GM21360 (cell line): ENCODE measurements around the gene FGGY.
"Not testable (repeated sequence)": the region's sequence is repeated elsewhere in the genome, so short reads cannot be mapped to it uniquely, and the experiment has no call there.

Experiments used
- ATAC-seq: cut with Tn5 transposase; IDR thresholded peaks from one replicate; pipeline ENCODE4 v1.9.1; 2021; ENCODE audit warnings: mild to moderate bottlenecking, moderate library complexity; ENCODE audit not compliant: unreplicated experiment

FGGY gene

DNA sequence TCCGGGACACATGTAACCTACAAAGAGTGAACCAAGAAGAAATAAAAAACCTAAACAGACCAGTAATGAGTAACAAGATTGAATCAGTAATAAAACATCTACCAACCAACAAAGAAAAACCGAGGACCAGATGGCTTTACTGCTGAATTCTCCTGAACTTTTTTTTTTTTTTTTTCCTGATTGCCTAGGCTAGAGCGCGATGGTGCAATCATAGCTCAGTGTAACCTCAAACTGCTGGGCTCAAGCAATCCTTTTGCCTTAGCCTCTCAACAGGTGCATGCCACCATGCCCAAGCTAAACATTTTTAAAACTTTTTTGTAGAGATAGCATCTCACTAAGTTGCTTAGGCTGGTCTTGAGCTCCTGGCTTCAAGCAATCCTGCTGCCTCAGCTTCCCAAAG, 11.2 kb upstream of the FGGY start:
- no peak for ATAC-seq

DNA sequence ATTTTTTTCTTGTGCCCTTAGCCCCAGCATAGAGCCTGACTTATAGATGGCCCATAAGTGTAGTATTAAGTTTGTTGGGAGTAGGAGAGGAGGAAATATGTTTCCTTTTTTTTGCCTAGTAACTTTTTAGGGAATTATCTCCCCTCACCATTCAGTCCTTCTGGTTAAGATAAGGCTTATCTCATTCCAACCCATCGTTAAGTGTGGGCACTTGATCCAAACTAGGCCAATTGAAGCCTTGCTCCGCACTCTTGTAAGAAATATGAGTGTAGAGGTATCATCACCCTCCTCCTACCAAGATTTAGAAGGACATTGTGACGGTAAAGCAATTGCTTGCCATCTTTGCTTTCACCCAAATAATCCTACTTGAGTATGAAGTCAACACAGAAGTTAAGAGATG, 8.8 kb upstream of the FGGY start:
- ATAC-seq = no peak

DNA sequence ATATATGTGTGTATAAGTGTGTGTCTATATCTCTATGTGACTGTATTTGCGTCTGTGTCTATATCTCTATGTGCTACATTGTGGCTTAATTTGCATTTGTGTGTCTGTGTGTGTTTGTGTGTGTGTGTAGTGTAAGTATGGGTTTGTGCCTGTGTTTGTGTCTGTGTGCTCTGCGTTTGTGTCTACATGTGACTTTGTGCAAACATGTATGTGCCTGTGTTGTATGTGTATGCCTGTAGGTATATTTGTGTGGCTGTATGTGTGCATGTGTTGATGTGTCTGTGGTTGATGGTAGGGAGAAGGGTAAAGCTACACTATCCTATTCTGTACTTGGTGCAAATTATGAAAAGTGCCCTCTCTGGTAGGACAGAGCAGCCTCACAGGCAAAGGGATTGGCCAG, 7.3 kb upstream of the FGGY start:
- ATAC-seq = no peak

DNA sequence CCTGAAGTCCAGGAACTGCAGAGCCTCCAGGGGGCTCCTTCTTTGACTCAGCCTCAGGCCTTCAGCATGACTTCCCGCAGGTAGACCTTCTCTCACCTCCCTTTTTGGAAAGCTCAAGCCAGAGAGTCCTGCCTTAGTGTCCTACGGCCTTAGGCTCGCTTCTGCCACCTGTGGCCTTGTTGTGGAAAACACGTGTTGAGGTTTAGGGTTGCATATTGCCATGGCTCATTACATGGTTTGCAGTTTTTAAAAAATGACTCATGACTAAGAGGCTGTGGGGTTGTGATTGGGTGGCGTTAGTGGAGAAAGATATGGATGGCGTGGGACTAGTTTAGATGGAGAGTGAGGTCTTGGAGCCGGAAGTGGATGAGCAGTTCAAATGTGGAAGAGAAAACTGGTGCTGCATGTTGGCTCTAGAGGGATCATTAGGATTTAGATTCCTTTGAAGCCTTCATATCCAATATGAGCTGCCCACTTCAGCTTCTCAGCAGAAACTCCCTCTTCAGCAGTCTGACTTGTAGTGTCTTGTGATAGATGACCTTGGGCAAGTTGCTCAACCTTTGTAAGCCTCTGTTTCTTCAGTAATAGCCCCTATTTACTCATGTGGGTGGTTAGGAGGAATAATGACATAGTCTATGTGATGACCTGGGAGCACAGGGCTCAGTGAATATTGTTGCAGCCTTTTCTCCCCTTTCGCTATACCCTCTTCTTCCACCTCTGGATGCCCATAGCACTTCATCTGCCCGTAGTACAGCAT, 6.5 kb upstream of the FGGY start:
- peak; percentile 78 for ATAC-seq

DNA sequence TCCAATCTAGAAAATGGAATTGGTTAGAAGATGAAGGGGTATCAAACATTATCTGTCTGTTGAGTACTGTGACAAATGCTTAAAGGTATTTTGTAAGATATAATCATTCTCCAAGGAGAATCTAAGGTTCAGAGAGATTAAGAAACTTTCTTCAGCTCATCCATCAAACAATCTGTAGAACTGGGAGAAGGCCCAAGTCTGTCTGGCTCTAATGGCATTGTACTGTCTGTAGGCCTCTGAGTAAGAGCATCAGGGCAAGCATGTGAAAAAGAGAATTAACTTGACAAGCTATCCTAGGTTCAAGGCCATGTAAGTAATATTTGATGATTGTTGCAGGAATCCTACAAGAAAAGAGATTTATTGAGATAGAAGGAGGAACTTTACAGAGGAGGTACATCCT, 5.3 kb upstream of the FGGY start:
- no peak for ATAC-seq

DNA sequence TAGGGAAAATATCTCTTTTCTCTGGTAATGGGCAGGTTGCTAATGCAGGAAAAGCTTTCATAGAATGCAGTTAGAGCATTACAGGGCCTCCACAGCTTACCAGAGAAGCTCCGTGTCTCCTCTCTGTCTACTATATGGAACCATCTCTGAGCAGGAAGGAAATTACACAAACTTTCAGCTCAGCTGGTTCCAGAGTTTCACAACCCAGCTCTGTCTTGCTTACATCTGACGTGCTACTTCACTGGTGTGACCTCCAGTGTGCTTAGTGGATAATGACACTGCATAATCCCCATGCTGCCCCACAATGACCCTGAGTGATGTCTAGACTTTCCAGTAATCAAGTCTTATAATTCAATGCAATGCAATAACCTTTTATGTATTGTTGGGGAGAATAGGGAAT, 4.3 kb upstream of the FGGY start:
- ATAC-seq = no peak

DNA sequence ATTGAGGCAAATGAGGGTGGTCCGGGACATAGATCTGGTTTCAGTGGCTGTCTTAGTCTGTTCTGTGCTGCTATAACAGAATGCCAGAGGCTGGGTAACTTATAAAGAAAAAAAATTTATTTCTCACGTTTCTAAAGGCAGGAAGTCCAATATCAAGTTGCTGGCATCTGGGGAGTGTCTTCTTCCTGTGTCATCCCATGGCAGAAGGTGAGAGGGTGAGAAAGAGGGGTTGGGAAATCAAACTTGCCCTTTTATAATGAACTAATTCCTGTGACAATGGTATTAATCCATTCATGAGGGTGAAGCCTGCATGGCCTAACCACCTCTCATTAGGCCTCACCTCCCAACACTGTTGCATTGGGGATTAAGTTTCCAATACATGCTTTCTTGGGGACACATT, 3.7 kb upstream of the FGGY start:
- no peak for ATAC-seq

DNA sequence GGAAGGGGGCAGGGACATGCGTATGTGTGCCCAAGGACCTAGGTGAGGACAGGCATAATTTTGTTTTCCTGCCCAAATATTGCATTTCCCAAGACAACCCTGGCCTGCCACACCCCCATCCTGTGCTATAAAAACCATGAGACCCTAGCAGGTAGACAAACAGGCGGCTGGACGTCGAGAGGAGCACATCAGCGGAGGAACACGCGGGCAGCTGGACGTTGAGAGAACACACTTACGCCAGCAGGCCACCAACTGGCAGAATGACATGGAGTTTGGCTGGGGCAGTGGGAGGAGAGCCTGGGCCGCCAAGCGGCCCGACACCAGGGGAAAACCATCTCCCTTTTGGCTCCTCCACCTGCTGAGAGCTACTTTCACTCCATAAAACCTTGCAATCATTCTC, 3.0 kb upstream of the FGGY start:
- no peak for ATAC-seq

DNA sequence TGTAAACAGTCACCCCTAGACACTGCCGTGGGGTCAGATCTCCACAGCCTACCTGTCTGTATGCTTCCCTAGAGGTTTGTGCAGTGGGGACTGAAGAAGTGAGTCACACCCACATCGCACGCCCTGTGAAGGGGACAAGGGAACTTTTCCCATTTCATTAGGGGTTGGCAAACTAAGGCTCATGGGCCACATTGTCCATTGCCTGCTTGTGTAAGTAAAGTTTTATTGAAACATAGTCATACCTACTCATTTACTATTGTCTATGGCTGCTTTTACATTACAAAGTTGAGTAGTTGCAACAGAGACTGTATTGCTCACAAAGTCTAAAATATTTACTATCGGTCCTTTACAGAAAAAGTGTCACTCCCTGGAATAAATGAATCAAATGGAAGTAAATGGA, 2.5 kb upstream of the FGGY start:
- no peak for ATAC-seq

DNA sequence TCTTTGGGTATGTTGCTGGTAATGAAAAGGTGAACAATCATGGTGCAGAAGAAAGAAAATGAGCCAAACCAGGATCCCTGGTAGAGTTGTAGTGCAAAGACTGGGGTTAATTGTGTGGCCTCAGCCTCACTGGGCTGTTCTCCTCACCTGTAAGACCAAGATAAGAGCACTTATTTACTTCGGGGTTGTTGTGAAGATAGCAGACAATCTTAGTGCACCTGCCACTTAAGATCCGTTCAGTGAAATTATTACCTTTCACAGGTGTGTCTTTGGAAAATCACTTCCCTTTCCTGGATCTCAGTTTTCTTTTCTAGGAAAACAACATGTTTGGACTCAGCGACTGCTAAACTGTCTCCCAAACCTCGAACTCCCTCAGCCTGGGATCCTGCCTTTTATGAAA, 1.3 kb upstream of the FGGY start:
- ATAC-seq = no peak

DNA sequence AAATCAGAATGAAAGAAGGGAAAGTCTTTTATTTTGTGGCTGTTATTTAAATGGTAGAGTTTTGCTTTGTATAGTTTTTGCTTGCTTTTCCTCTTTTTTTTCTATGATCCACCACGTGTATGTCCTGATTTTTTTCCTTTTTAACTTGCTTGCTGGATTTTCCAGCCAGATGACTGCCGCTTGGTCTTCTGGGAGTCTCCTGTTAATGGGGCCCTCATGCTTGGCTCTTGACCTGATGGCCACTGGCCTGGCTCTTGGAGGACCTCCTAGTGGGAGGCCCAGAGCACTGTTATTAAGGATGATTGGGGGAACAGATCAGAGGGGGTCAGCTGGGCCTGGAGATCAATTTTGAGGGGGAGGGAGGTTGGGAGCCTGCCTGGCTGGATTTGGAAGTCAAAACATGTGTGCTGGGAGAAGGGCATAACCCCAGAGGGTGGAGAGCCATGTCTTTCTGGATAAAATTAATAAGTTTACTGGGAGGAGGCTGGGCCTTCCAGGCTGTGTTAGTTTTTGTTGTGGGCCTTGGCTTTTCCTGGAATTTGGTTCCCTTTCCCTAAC, 1.2 kb downstream of the FGGY start:
- no peak for ATAC-seq

DNA sequence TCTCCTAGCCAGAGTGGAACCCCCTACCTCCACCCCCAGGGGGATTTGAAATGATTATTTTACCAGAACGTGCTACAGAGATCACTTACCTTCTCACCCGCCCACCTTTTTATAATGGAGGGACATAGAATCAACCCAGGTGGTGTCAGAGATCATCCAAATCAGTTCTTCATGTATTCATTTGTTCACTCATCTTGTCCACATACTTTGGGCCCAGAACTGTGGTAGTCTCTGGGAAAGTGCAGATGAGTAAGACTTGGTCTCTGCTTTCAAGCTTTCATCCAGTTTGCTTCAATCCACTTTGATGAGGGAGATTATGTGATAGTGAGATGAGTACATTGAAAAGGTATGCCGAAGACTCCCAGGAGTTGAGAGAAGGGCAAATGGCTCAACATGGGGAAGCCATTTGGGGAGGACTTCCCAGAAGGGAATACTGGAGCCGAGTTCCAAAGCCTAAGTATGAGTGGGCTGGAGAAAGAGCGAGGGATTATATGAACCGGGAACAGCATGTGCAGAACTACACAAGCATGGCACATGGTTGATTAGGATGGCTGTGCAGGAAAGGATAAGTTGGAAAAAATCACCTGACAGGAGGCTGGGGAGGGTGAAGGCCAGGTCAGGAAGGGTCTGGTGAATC, 1.9 kb downstream of the FGGY start:
- no peak for ATAC-seq

DNA sequence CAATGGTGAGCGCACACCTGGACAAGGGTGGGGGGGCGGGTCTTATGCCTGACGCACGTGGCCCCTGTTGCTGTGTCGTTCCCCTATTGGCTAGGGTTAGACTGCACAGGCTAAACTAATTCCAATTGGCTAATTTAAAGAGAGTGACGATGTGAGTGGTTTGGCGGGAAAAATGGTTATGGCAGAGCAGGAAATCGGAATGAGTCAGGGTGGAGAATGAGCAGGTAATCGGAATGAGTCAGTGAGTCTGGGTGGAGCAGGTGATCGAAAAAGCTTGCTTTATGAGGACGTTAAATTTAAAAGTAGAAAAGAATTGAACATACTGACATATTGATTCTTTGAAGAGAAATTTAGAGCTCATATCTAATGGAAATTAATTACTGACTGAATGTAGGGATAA, 2.8 kb downstream of the FGGY start:
- ATAC-seq = not testable (repeated sequence)

DNA sequence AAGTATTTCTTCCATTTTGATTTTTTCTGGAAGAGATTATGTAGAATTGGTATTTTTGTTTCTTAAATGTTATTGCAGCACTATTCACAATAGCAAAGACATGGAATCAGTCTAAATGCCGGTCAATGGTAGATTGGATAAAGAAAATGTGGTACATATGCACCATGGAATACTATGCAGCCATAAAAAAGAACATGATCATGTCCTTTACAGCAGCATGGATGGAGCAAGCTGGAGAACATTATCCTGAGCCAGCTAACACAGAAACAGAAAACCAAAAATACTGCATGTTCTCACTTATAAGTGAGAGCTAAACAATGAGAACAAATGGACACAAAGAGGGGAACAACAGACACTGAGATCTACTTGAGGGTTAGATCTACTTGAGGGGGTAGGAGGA, 5.4 kb downstream of the FGGY start:
- no peak for ATAC-seq

DNA sequence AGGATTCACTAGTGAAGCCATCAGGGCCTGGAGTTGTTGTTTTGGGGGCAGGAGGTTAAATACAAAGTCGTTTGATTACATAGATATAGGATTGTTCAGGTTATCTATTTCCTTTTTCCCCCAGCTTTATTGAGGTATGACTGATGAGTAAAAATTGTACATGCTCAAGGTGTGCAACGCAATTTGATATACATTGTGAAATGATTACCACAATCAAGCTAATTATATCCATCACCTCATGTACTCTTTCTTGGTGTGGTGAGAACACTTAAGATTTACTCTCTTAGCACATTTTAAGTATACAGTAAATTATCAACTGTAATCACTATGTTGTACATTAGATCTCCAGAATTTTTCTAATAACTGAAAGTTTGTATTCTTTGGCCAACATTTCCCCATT, 6.0 kb downstream of the FGGY start:
- ATAC-seq = no peak

DNA sequence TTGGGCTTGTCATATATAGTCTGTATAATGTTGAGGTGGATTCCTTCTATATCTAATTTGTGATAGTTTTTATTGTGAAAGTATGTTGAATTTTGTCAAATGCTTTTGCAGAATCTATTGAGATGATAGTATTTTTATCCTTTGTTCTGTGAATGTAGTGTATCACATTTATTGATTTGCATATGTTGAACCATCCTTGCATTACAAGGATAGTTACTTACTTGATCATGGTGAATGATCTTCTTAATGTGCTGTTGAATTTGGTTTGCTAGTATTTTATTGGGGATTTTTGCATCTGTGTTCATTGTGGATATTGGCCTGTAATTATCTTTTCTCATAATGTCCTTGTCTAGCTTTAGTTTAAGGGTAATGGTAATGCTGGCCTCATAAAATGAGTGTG, 8.3 kb downstream of the FGGY start:
- no peak for ATAC-seq

DNA sequence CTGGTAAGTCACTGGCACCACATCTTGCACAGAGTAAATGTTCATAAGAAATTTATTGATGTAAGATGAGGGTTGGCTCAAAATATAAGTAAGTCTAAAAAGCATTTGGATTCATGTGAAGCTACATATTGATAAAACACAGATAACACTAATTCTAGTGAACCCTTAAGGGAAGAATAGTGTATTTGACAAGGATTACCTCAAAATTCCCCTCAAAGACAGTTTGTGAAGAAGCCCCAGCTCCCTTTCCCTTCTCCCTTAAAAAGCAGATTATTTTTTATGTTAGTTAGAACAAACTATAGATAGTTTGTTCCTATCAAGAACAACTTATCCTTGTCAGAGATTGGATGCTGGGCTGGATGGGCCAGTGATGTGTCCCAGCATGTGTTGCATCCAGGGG, 10.7 kb downstream of the FGGY start:
- ATAC-seq = no peak

DNA sequence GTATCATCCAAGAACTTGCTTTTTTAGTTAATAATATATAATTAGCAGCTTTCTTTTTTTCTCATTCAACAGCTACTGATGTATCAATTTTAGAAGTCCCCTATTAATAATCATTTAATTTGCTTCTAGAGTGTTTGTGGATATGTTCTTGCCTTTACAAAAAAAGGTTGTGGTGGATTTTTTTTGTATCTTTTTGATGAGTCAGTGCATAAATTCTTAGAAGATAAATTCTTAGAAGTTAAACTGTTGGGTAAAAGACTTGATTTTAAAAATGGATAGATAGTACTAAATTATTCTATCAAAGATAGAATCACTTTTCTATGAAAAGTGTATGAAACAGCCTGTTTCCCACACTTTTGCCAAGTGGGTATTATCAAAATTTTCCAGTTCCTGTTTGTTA, 11.9 kb downstream of the FGGY start:
- no peak for ATAC-seq

DNA sequence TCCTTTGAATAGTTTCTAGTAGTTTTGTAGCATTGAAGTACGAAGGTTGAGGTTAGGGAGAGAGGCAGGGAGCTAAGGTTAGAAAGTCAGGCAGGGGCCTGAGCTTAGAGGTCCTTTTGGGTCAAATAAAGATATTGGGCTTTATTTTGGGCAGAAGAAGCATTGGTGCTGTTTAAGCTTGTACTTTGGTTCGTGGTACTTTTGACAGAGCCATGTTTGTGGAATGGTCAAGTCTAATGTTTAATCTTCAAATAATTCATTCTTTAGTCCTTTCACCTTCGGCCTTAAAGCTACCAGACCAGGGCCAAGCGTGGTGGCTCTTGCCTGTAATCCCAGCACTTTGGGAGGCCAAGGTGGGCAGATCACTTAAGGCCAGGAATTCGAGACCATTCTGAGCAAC, 12.5 kb downstream of the FGGY start:
- no peak for ATAC-seq

DNA sequence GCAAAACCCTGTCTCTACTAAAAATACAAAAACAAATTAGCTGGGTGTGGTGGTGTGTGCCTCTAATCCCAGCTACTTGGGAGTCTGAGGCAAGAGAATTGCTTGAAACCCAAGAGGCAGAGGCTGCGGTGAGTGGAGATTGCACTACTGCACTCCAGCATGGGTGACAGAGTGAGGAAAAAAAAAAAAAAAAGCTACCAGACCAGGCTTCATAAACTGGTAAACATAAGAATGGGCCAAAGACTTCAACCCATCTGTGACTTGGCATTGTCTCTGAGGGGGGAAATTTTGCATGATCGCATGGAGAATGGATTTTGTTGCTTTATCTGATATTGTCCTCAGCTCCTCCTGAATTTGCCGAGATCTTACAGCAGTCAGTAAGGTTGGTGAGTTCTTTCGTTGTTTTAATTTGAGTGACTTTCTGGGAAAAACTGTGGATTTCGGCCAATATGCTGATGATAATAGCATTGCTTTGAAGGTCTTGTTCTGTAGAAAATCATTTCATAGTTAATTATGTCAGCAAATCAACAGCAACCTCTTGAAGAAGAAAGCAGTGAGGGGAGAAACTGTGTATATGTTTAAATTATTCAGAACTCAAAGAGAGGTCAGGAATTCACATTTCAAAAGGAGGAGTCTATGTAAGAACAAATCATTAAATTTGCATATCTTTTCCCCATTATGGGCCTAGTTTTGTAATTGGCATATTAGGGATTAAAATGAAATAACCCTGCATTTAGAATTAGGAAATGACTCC, 13.1 kb downstream of the FGGY start:
- no peak for ATAC-seq

DNA sequence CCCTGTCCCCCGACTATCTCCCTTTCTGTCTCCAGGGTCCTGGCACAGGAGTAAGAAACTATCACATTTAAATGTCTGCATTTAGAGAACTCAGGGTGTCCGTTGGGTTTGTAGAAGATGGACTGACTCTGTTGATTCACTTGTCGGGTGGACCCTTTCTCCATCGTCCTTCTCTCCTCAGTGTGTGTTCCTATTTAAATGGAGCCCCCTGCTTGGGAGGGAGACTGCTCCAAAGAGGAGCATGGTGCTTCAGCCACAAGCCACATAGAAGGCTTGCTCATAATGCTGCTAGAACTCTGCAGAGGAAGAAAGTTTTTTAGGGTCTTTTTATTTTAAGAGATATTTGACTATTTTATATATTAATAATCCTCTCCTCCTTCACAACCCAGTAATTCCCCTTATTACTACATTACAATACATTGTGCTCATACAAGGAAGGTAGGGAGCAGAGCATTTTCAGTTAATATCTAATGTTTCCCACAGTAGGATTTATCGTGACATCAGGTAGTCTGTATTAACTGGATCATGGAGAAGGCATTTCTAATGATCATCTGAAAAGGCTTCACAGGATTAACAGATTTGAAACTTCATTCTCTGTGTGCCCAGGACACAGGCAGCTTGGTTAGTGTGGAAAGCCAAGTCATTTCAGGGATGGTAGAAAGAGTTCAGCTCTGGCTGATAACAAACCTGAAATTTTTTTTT, 13.8 kb downstream of the FGGY start:
- ATAC-seq = no peak
